Measurements from ENCODE around the gene LRRC38.

- TF ChIP-seq EP300 (IDR thresholded peaks at IDR 0.05) (no peak), CTCF (IDR thresholded peaks at IDR 0.05) (no peak), POLR2AphosphoS5 (IDR thresholded peaks at IDR 0.05) (no peak), POLR2A (IDR thresholded peaks at IDR 0.05) (no peak)
These were observed 14.5 kb upstream of the LRRC38 start for GRCh38 chr1:13528320-13528719.
